GM21390 (cell line): Measurements from ENCODE around the gene HTT.

ENCODE experiments used
- ATAC-seq: cut with Tn5 transposase; IDR thresholded peaks from one replicate; pipeline ENCODE4 v1.9.1; 2021; ENCODE audit not compliant: unreplicated experiment

The HTT gene

DNA sequence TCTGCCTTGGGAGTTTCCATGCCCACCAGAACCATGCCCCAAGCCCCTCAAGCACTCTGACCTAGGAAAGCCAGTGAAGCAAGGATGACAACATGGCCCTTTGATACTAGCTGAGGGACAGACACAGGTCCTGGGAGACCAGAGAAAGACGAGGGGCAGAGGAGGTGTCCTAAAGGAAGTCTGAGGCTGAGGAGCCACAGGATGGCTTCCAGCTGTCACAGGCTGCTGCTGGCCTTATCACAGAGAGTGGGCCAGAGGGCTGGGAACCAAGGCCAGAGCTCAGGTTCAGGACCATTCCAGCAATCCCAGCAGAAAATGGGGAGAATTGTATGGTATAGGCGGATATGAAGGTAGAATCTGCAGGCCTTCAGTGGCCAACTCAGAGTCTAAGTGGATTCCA is 142.8 kb downstream of the HTT start:
- no peak for ATAC-seq

DNA sequence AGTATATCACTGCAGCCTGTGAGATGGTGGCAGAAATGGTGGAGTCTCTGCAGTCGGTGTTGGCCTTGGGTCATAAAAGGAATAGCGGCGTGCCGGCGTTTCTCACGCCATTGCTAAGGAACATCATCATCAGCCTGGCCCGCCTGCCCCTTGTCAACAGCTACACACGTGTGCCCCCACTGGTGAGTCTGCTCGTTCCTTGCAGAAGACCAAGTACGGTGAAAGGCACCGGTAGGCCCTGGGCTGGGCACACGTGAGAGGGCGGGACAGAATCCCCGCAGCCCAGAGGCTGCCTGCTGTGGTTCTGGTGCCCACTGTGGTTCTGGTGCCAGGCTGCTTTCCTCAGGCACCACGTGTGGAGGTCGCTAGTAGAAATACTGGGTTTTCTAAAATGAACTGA is 143.3 kb downstream of the HTT start:
- ATAC-seq, result no peak

DNA sequence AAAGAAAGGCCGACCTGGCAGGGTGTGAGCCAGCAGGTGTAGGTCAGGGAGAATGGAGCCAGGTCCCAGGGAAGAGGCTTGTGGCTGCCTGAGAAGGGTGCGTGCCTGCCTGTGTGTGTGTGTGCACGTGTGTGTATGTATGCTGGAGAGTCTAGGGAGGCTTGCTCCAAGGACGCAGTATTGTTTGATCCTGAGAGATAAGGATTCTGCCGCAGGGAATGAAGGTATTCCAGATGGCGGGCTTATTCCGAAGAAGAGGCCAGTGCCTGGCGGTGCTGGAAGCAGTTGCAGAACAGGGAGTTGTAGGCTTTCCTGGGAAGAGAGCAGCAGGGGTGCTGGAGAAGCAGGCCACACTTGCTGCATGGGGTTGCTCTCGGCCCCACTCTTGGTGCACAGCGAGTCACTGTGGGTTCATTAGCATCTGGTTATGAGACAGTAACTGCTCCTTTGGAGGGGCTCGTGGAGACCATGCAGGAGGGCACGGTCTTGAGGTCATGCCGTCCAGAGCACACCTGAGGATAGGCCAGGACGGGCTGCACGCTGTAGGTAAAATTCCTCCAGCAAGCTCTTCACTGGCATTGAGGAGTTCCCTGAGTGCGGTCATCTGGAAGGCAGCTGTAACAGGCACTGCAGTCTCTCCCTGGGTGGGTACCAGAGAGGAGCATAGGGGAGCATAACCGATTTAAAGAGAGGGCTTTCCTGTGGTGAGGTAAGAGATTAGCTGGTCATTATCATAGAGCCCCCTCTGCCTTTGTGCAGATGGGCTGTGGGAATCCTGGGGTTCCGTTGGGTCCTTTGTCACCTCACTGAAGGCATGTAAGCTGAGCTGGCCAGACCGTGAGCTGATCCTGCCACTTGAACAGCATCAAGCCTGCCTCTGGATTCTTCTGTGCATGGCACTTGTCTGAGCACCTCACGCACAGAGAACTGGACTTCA is 144.6 kb downstream of the HTT start:
- no peak for ATAC-seq

DNA sequence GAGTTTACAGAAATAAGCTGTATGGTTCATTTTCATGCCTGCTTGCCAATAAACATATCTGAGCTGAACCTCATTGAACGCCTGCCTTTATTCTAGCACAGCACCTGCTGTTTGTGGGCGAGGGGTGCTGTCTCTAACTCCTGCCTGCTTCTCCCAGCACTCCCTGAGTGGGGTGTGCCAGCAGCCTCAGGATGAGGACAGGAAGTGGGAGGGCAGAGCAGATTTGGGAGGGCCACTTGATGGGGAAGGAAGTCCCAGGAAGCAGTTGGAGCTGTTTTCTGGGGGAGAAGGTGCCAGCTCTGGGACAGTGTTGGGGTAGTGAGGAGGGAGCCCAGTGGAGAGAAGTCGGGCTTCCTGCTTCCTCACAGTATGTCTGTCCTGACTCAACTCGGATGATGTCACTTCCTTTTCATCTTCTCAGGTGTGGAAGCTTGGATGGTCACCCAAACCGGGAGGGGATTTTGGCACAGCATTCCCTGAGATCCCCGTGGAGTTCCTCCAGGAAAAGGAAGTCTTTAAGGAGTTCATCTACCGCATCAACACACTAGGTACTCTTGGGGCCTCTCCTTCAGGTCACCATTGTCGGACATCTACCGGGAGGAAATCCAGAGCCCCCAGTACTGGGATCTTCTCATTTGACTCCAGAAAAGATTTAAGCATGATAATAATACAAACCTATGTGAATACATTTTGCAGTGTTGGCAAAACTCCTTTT is 145.4 kb downstream of the HTT start:
- no peak for ATAC-seq

DNA sequence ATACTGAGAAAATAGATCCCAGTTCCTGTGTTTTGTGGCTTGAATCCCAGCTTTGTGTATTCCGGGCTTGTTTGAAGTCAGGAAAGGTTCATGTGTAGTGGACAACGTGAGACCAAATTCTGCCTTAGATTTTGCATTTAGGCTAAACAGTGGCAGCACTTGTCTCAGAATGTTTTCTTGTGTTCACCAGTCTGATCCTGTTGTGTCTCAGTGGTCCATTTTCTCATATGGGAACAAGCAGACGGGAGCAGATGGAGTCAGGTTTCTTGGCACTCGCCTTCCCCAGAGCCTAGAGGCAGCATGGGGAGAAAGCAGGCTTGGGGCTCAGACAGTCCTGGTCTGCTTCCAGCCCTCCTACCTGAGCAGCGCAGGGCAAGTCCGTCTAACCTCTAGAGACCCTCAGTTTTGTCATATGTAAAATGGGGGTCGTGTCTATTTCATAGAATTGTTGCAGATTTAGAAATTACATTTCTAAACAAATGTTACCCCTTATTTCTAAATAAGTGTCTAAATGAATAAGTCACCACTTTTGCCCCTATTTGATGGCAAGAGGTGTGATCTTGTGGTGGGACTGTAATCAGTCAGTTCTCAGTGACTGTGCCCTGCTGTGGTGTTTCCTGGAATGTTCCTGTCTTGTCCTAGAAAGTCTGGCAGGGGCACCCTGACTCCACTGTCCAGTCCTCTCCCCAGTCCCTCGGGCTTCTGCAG is 146.1 kb downstream of the HTT start:
- no peak for ATAC-seq

DNA sequence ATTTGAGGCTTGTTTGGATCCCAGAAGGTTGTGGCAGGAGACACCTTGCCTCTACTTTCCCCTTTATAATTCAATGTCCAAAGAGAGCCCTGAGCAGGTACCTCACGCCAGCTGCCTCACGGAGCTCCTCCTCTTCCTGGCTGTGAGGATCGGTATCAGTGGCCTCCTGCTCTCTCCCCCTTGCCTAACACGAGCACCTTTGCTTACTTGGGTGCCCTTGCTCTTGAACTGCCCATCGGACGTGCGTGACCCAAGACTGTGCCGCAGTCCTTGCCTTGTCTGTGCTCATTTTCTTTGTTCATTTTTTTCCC is 146.7 kb downstream of the HTT start:
- ATAC-seq, result no peak

DNA sequence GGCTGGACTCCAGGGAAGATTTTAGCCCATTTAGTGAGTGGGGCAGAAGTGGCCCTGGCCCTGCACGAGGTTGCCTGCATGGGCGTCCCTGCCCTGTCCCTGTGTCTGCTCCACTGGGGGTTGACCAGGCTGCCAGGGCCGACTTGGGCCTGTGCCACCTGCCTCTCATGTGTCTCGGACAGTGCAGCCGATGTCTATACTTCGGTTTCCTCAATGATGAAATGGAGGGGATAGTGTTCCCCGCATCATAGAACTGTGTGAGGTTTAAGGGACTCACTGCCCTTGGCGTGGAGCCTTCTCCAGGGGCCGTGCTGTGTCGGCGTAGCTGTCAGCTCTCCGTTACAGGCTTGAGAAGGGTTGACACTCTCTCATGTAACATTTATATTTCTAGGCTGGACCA is 147.5 kb downstream of the HTT start:
- ATAC-seq, result no peak

DNA sequence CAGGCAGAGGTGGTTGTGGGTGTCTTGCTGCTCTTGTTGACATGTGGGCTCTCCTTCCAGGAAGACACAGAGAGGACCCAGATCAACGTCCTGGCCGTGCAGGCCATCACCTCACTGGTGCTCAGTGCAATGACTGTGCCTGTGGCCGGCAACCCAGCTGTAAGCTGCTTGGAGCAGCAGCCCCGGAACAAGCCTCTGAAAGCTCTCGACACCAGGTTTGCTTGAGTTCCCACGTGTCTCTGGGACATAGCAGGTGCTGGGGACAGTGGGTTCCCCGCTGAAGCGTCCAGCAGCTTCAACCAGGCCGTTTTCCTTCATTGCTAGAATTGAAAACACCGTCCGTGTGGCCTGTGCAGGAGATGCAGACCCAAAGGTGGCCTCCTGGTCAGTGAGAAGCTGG is 148.9 kb downstream of the HTT start:
- ATAC-seq, result no peak

DNA sequence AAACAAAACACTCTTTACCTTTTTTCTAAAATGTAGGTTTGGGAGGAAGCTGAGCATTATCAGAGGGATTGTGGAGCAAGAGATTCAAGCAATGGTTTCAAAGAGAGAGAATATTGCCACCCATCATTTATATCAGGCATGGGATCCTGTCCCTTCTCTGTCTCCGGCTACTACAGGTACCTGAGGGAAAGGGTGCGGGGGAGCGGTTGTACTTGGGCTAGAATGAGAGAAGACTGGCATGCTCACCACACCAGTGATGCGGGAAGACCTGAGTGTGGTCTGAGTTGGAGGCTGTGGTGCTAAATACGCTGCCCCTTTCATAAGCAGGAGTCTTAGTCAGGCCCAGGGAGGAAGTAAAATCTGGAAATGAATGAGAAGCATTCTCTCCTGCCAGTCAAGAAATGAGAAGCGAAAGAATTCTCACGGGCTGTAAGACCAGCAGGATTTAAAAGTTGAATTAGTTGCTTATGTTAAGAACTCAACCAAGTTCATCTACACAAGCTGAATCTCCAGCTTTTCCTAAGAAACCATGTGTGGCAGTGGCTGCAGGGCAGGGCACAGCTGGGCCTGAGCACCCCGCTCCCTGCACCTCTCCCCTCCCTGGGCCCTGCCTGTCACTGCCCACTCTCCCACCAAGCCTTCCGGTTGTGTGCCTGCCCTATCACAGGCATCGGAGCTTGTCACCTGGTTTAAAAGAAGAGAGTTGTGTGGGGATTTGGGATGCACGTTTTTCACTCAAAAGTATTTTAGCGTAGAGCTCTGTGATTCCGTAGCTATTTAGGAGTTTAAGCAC is 149.7 kb downstream of the HTT start:
- ATAC-seq, result no peak

DNA sequence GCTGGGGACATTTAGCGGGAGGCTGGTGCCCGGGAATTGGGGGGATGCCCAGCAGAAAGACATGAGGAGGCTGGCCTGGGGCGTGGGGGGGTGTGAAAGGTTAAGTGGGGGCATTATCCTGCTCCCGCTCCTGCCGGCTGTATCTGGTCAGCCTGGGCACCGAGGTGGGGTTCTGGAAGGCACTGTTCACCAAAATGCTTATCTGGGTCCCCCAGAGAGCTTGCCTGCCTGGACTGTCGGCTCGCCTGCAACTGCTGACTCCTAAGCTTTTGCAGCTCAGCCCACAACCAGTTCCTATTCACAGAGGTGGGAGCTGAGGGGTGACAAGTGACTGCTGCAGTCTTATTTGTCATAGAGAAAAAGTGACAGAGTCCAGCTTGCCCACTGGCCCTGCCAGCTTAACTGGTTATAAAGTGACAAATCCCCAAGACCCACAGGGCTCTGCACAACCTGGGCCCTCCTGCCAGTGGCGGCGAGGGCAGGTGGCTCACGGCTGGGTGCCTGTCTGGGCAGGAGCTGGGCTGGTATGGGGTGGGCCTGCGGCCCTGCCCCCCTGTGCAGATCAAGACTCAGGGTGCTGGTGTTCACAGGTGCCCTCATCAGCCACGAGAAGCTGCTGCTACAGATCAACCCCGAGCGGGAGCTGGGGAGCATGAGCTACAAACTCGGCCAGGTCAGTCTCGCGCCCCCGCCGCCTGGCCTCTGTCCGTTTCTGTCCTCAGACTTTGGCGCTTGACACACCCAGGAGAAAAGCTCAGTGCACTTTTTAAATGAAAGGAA is 150.8 kb downstream of the HTT start:
- ATAC-seq, result no peak

DNA sequence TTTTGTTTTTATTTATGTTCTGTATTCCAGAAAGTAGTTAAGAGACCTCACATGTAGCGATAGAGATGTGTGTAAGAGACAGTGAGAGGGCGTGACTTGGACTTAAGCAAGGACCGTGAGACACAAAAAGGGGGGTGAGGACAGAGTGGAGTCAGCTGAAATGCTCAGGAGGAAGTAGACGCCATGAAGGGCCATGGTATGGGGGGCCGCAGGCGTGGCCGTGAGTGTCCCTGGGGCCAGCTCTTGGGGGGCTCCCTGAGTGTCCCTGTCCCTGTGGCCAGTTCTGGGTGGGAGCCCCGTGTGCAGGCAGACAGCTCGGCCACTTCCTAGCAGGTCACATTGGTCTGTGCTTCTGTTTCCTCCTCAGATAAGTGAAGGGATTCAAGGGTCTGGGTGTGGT is 151.5 kb downstream of the HTT start:
- no peak for ATAC-seq

DNA sequence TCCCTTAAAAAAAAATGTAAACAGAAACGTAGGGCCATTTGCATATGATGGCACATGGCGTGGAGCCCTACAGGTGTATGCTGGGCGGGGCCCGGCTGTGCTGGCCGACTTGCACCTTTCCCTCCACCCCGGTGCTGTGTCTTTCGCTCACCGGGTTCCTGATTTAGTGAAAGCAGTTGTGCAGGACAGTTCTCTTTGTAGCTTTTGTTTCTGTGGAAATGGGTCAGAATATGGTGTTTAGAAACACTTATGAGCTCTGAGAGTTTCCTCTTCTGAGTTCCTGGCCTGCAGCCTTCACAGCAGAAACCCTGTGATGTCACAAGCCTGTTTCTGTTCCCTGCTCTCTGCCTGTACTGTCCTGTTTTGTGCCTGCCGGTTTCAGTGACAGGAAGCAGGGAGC is 152.0 kb downstream of the HTT start:
- ATAC-seq, result no peak

DNA sequence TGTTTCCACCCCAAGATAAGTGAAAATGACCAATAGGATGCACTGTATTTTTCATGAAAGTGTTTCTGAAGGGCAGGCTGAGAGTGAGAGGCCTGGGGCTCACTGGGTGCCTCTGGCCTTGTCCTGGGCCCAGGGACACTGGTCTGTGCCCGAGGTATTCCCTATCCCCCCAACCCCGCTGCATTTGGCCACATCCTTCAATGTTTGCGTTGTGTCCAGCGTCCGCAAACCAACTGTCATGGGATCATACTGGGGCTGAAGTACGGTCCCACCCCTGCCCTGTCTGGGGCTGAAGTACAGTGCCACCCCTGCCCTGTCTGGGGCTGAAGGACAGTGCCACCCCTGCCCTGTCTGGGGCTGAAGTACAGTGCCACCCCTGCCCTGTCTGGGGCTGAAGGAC is 152.5 kb downstream of the HTT start:
- no peak for ATAC-seq

DNA sequence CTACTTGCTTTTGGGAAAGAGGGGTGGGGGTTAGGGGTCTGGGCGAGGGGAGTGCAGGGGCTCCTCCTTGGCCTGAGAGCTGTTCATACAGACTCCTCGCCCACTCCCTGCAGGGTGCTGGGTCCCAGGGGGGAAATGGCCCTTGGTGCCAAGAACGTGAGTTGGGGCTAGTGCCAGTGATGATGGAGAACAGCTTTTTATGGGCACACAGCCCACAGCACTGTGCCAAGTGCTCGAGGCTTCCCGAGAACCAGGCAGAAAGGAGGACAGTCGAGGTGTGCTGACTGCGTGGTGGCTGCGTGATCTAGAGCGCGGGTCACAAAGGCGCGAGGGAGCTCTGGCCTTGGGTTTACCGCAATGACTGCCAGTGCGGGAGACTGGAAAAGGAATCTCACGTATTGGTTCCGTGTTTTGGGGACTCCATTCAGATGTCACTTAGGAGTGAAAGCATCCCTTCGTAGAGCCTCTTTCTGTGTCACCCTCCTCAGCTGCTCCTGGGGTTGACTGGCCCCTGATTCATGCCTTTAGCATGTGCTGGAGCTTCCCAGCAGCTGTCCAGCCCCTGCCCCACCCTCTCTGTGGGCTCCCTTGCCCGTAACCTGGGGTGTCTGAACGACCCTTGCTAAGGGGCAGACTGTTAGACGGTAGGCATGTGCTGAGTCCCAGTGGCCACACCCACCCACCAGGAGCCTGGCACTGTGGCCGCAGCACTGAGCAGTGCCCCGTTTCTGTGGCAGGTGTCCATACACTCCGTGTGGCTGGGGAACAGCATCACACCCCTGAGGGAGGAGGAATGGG is 153.6 kb downstream of the HTT start:
- no peak for ATAC-seq

DNA sequence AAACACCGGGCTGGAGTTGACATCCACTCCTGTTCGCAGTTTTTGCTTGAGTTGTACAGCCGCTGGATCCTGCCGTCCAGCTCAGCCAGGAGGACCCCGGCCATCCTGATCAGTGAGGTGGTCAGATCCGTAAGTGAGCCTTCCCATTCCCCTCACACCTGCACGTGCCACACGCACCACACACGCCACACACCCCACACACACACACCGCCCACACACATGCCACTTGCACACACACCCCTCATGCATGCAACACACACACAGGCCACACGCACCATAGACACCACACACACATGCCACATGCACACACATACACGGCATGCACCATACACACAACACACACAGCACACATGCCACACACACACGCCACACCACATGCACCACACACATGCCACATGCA is 154.4 kb downstream of the HTT start:
- ATAC-seq, result no peak

DNA sequence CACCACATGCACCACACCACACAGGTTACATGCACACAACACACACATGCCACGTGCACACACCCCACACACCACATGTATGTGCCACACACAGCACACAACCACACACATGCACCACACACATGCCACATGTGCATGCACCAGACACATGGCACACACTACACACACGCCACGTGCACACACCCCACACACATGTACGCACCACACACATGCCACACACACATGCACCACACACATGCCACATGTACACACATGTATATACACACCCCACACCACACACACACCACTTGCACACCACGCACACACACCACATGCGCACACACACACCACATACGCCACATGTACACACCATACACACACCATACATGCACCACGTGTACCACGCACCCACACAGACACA is 154.8 kb downstream of the HTT start:
- no peak for ATAC-seq

DNA sequence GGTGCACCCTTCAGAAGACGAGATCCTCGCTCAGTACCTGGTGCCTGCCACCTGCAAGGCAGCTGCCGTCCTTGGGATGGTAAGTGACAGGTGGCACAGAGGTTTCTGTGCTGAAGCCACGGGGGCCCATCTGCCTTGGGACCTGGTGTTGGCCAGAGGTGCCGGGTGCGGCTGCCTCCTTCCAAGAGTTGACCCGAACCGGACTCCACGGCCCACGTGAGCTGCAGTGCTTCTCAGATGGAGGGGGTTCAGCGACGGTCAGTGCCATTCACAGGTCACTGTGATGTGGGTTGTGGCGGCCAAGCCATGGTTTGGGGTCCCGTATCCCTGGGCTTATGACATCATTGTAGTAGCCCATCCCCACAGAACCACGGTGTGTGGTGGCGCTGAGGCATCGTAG is 155.5 kb downstream of the HTT start:
- no peak for ATAC-seq

DNA sequence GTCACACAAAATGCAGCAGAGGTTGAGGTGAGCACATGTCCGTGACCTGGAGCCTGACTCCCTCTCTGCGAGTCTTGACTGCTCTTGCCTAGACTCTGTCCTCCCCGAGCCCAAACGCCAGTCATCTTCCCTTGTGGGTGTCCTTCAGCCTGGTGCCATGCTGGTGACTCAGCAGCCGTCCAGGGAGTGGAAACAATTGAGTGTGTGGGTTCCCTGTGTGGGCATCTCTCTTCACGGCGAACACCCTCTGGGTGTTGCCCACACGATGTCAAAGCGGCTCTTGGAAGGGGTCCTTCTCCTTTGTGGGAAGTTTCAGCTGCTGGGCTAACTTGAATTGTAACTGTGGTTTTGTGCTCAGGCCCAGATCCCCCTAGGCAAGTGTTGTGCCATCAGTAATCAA is 157.0 kb downstream of the HTT start:
- no peak for ATAC-seq

DNA sequence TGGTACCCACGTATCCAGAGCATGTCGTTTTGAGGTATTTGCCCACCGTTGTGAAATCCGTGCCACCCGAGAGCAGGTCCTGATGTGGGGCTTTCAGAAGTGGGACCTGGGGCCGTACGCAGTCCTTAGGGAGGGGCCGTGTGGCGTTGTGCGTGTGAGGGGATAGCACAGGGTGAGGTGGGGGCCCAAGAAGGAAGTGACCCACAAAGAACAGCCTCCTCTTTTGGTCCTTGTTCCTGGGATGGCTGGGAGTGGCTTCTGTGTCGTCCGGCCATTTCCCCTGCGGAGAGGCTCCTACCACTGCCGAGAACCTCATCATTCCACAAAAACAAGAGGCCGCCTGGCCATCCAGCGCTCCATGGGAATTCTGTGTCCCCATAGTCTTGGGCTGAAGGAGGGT is 157.5 kb downstream of the HTT start:
- no peak for ATAC-seq

DNA sequence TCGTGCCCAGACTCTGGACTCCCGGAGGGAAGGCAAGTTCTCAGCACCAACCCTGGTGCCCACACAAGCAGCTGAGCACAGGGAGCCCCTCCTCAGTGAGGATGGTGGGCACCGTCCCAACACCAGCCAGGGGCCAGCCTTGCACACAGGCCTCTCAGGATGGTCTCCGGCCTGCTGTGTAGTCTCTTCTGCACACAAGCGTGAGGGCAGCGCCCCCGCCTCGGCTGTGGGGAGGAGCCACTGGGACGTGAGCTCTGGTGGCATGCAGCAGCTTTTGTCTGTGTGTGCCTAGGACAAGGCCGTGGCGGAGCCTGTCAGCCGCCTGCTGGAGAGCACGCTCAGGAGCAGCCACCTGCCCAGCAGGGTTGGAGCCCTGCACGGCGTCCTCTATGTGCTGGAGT is 158.4 kb downstream of the HTT start:
- no peak for ATAC-seq
